Regular cardiac myocyte (primary cell): ENCODE measurements around the gene TTLL8. TPM values are rescaled to one million over a fixed set of nuclear protein-coding genes. Genes with fewer than 3 reads are reported as not detected.

Experiments used
- total RNA-seq: library from RNA; depleted of rRNA; stranded (reverse); fragments of >200 nt; gene quantifications from 2 replicates; pipeline ENCODE4 v1.2.3, GENCODE V29; 2014

Gene TTLL8
- not detected in 2 replicates for total RNA-seq

DNA sequence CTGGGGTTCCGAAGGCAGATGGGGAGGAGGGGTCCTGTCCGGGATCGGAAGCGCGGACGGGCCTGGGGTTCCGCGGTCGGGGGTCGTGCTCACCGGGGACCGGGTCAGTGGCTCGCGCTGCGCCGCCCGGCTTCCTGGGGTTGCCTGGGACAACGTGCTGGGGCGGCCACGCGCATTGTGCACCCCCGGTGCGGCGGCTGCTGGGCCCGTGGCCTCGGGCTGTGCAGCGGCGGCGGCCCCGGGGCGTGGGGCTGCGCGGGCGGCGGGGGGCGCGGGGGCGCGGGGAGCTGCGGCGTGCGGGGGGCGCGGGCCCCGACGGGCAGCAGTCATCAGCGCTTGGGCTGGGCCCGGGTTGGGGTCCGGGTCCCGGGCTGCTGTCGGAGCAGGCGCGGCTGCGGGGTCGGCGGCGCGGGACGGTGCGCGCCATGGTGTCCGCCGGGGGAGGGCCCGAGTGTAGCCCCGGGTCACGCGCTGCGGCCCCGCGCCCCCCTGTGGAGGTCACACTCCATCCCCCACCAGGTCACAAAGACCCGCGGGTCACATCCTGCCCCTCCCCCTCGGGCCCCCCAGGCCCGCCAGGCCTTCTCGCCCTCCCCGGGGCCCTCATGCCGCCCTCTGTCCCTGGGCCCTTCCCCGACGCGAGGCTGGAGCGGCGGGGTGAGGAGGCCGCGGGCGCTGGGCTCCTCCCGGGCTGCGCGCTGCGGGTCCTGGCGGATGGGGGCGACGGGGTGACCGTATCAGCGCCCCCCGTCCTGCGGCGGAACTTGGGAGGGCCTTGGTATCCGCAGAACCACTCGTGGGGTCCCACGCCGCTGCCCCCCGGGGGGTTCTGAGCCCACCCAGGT, at the start of gene TTLL8:
Gene TTLL8, minus strand, starts transcription at position 238 of the 845 bp plus-strand sequence.

GRCh38 chr22:50089682-50090411, 31.7 kb upstream of the TTLL8 start, which contains the start of gene MOV10L1:
Gene MOV10L1, plus strand, starts transcription at chr22:50090006. Its CDS starts 83 bp downstream, at chr22:50090089.

DNA sequence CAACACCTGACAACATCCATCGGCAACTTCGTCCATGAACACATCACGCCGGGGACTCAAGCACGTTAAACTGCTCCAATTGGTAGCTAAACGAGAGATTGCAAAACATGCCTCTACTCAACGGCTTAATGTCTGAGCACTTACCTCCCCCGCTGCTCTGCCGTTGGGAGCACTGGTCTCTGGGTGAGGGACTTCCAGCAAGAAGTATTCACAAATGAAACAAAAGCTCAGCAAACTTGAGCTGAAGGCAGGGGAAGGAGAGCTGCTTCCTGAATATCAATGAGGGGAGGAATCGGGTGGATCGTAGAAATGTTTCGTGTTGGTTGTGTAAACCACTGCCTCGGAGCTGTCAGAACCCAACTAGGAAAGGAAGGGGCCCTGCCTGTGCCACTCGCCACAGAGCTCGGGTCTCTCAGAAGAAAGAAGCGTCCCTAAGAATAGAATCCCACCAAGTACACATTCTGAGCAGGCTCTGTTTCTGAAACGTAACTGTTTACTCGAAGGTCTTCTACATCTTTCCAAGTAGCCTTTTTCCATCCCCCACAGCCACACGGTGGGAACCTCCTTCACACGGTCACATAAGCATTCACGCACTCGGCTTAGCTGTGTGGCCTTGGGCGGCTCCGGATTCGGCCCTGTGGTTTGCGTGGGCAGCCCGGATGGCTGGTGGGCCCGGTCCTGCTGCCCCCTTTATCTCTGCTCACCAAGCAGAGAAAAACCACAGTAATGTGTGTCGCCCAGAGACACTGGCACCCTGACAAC, 27.3 kb upstream of the TTLL8 start, which contains the start of gene MLC1:
Gene MLC1, minus strand, starts transcription at position 216 of the 762 bp plus-strand sequence. CDS start 524 bp downstream, outside the sequence.

DNA sequence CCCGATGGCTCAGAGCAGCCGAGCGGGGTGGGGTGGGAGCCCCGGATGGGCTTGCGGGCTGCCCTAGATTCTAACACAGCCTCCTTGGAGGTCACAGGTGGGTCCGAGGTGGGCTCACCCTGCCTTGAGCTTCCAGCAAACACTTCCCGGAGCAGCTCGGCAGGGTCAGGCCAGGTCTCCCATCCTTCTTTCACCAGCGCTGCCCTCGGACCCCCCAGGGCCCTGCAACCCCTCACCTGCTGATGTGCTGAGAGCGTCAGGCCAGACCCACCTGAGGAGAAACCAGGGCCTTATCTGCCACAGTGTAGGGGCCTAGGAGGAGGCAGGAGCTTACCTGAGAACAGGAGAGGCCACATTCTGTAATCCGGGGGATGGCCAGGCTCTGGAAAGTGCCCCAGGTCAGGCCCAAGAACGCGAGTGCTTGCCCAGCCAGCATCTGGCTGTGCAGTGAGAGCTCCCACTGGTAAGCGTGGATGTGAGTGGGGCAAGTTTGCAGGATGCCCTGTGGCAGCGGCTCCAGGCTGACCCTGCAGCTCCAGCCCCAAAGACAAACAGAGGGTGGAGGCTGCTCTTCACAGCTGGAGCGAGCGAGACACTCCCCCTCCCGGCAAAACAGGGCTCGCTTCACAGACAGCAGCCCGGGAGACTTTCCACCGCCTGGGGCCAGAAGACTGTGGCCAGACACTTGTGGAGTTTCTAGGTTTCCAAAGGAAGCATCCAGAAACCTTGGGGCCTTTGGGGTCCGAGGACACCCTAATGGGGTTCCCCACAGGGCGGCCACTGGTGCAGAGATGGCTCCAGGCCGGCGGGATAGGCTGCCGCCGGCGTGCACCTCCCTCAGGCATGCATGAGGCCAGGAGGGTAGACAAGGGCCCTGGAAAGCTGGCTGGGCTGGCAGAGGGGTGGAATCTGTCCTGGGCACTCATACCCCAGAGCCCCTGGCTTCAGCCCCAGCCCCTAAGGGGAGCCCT, 45.6 kb downstream of the TTLL8 start, which contains the start of gene IL17REL:
Gene IL17REL, minus strand, starts transcription at position 555 of the 971 bp plus-strand sequence. Its CDS starts 119 bp downstream, at position 436.

Other genes starting within 250 kb of the TTLL8 start
- gene BRD1, start 230.4 kb downstream of the TTLL8 start, total RNA-seq, result 20.3 and 25.9 TPM in 2 replicates
- gene ZBED4, start 204.5 kb downstream of the TTLL8 start, total RNA-seq, result 5.6 and 12.1 TPM in 2 replicates
- gene ALG12, start 139.9 kb downstream of the TTLL8 start, total RNA-seq, result 17.4 and 21.4 TPM in 2 replicates
- gene CRELD2, start 139.7 kb downstream of the TTLL8 start, total RNA-seq, result 96.1 and 128 TPM in 2 replicates
- 25.3 and 29.0 TPM in 2 replicates for gene PIM3, start 97.5 kb downstream of the TTLL8 start, total RNA-seq
- gene IL17REL, start 45.5 kb downstream of the TTLL8 start, total RNA-seq, result not detected in 2 replicates
- gene MLC1, start 27.1 kb upstream of the TTLL8 start, total RNA-seq, result 0.38 and 2.8 TPM in 2 replicates
- 1.5 and 5.1 TPM in 2 replicates for gene MOV10L1, start 31.7 kb upstream of the TTLL8 start, total RNA-seq
- gene PANX2, start 112.4 kb upstream of the TTLL8 start, total RNA-seq, result 0.19 and 0.56 TPM in 2 replicates
- 12.7 and 27.2 TPM in 2 replicates for gene TRABD, start 127.6 kb upstream of the TTLL8 start, total RNA-seq
- 15.8 and 20.9 TPM in 2 replicates for gene SELENOO, start 142.7 kb upstream of the TTLL8 start, total RNA-seq
- gene TUBGCP6, start 186.7 kb upstream of the TTLL8 start, total RNA-seq, result 28.2 and 29.3 TPM in 2 replicates
- gene HDAC10, start 193.0 kb upstream of the TTLL8 start, total RNA-seq, result 14.6 and 20.3 TPM in 2 replicates
- 22.0 and 23.7 TPM in 2 replicates for gene MAPK12, start 203.4 kb upstream of the TTLL8 start, total RNA-seq
- gene MAPK11, start 212.1 kb upstream of the TTLL8 start, total RNA-seq, result 3.9 and 4.6 TPM in 2 replicates
- 85.1 and 109 TPM in 2 replicates for gene PLXNB2, start 249.3 kb upstream of the TTLL8 start, total RNA-seq